ENCODE measurements around the gene HIRA. TPM values are rescaled to one million over a fixed set of nuclear protein-coding genes. Genes with fewer than 3 reads are reported as not detected.

Gene HIRA
- total RNA-seq, 1 experiment from 2014 or later = 23.8 TPM

GRCh38 chr22:19405133-19405532, 26.4 kb downstream of the HIRA start:
- in situ Hi-C loops (cut with HindIII; ENCODE audit: low pct_unique_long_range_greater_than_20kb, low sequenced_read_pairs) (no loop called here), intact Hi-C loops (cut with micrococcal nuclease; ENCODE audit: unreplicated experiment) (no loop called here)
- Histone ChIP-seq H3K4me3 (ENCODE audit: low read depth in 2 of 2, low read length in 2 of 2) (no peak overlapping the region), H3K4me1 (ENCODE audit: control insufficient read depth, insufficient read depth, low read length) (no peaks in the 10 kb centered on the region), H3K27ac (ENCODE audit: low read length) (no peak overlapping the region), H3K27me3 (ENCODE audit: control insufficient read depth, insufficient read depth, low read length) (no peaks in the 10 kb centered on the region), H3K9me3 (ENCODE audit: control insufficient read depth, insufficient read depth, low read depth, low read length) (no peaks in the 10 kb centered on the region), H3K36me3 (ENCODE audit: control insufficient read depth, insufficient read depth, low read length) (peaks cover 3% of the 10 kb centered on the region; the same call in 1 of the 2 replicates)
- TF ChIP-seq SIN3A (IDR thresholded peaks at IDR 0.05; ENCODE audit: borderline replicate concordance, insufficient read depth, low read depth, low read length) = no peak
- ATAC-seq = no peak
- ChIA-PET POLR2A (no interaction called here), CTCF (no interaction called here)
- BruUV-seq (replicated peaks) = no TSS peak
- DNase-seq (ENCODE audit: low read depth, low spot score) = no peak

DNA sequence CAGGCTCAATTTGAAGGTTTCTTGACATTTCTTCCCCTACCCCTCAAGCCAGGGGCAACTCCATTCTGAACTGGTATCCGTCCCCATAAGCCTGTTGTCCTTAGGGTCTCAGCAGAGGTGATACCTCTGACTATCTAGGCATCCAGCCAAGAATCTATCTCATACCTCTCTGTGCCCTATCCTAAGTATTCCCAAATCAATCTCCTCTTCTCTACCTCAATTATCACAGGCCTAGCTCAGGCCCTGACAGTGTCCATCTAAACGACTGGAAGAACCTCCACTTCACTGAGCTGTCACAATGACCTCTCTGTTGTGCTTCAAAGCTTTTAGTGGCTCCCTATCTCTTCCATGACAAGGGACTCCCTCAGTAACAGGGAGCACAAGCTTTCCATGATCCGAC, 26.9 kb downstream of the HIRA start:
- no TSS peak for BruUV-seq (replicated peaks)
- in situ Hi-C loops (cut with HindIII; ENCODE audit: low pct_unique_long_range_greater_than_20kb, low sequenced_read_pairs) (no loop called here), intact Hi-C loops (cut with micrococcal nuclease; ENCODE audit: unreplicated experiment) (no loop called here)
- Histone ChIP-seq H3K9me3 (ENCODE audit: control insufficient read depth, insufficient read depth, low read depth, low read length) (no peaks in the 10 kb centered on the region), H3K4me3 (ENCODE audit: low read depth in 2 of 2, low read length in 2 of 2) (no peak overlapping the region), H3K36me3 (ENCODE audit: control insufficient read depth, insufficient read depth, low read length) (peaks cover 3% of the 10 kb centered on the region; the same call in 1 of the 2 replicates), H3K4me1 (ENCODE audit: control insufficient read depth, insufficient read depth, low read length) (no peaks in the 10 kb centered on the region), H3K27me3 (ENCODE audit: control insufficient read depth, insufficient read depth, low read length) (no peaks in the 10 kb centered on the region), H3K27ac (ENCODE audit: low read length) (no peak overlapping the region)
- TF ChIP-seq CTCF (IDR thresholded peaks at IDR 0.05) (no peak), SIN3A (IDR thresholded peaks at IDR 0.05; ENCODE audit: borderline replicate concordance, insufficient read depth, low read depth, low read length) (no peak), TCF7L2 (IDR thresholded peaks at IDR 0.05; ENCODE audit: low read depth, low read length) (no peak), POLR2AphosphoS5 (IDR thresholded peaks at IDR 0.05; ENCODE audit: low read depth, low read length) (no peak)
- TF ChIP-seq, protein P1, sequence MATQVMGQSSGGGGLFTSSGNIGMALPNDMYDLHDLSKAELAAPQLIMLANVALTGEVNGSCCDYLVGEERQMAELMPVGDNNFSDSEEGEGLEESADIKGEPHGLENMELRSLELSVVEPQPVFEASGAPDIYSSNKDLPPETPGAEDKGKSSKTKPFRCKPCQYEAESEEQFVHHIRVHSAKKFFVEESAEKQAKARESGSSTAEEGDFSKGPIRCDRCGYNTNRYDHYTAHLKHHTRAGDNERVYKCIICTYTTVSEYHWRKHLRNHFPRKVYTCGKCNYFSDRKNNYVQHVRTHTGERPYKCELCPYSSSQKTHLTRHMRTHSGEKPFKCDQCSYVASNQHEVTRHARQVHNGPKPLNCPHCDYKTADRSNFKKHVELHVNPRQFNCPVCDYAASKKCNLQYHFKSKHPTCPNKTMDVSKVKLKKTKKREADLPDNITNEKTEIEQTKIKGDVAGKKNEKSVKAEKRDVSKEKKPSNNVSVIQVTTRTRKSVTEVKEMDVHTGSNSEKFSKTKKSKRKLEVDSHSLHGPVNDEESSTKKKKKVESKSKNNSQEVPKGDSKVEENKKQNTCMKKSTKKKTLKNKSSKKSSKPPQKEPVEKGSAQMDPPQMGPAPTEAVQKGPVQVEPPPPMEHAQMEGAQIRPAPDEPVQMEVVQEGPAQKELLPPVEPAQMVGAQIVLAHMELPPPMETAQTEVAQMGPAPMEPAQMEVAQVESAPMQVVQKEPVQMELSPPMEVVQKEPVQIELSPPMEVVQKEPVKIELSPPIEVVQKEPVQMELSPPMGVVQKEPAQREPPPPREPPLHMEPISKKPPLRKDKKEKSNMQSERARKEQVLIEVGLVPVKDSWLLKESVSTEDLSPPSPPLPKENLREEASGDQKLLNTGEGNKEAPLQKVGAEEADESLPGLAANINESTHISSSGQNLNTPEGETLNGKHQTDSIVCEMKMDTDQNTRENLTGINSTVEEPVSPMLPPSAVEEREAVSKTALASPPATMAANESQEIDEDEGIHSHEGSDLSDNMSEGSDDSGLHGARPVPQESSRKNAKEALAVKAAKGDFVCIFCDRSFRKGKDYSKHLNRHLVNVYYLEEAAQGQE (IDR thresholded peaks at IDR 0.05; ENCODE audit: insufficient read depth in 1 of 2, low read depth in 2 of 2, low read length in 1 of 2) = no peak
- POLR2A ChIA-PET = no interaction called here
- CTCF ChIA-PET = no interaction called here
- DNase-seq (ENCODE audit: low read depth, low spot score) (no peak), ATAC-seq (no peak)

- ChIA-PET POLR2A (interaction anchor here (0.7 kb wide), 1 partner anchor 180 kb away, joined by 10 read pairs; no protein-coding TSS in a partner anchor), CTCF (no interaction called here)
- intact Hi-C loops (cut with micrococcal nuclease; ENCODE audit: unreplicated experiment) = no loop called here
- Histone ChIP-seq H3K27ac (ENCODE audit: low read length) (no peak overlapping the region), H3K4me1 (ENCODE audit: control insufficient read depth, insufficient read depth, low read length) (no peaks in the 10 kb centered on the region), H3K27me3 (ENCODE audit: control insufficient read depth, insufficient read depth, low read length) (no peaks in the 10 kb centered on the region), H3K9me3 (ENCODE audit: control insufficient read depth, insufficient read depth, low read depth, low read length) (no peaks in the 10 kb centered on the region), H3K4me3 (ENCODE audit: low read depth in 2 of 2, low read length in 2 of 2) (no peak overlapping the region), H3K36me3 (ENCODE audit: control insufficient read depth, insufficient read depth, low read length) (peaks cover 3% of the 10 kb centered on the region)
- BruUV-seq (replicated peaks) = no TSS peak
- DNase-seq (ENCODE audit: low read depth, low spot score) = no peak
- no peak for ATAC-seq
- in situ Hi-C loops (cut with HindIII; ENCODE audit: low pct_unique_long_range_greater_than_20kb, low sequenced_read_pairs) = no loop called here
- TF ChIP-seq TCF7L2 (IDR thresholded peaks at IDR 0.05; ENCODE audit: low read depth, low read length) (no peak), POLR2AphosphoS5 (IDR thresholded peaks at IDR 0.05; ENCODE audit: low read depth, low read length) (no peak), SIN3A (IDR thresholded peaks at IDR 0.05; ENCODE audit: borderline replicate concordance, insufficient read depth, low read depth, low read length) (no peak), CTCF (IDR thresholded peaks at IDR 0.05) (no peak)
- TF ChIP-seq, protein P1 (IDR thresholded peaks at IDR 0.05; ENCODE audit: insufficient read depth in 1 of 2, low read depth in 2 of 2, low read length in 1 of 2) = no peak
These were observed 28.8 kb downstream of the HIRA start for GRCh38 chr22:19402642-19403191.
